Measurements from ENCODE around the gene TXK.

The TXK gene

GRCh38 chr4:48044298-48044697 lies 89.8 kb downstream of the TXK start:
- 80% methylated on average over 1 of the region's 2 CpGs for WGBS, 2 experiments
- Histone ChIP-seq H3K4me1 (ENCODE audit: control insufficient read depth, insufficient read depth, low read length) (no peaks in the 10 kb centered on the region), H3K36me3 (ENCODE audit: control insufficient read depth, insufficient read depth, low read length) (no peaks in the 10 kb centered on the region), H3K27ac (ENCODE audit: insufficient read depth, low read depth, low read length, poor library complexity, severe bottlenecking) (no peak overlapping the region), H3K9me3 (ENCODE audit: control insufficient read depth, low read length) (no peaks in the 10 kb centered on the region), H3K4me3 (ENCODE audit: insufficient read depth, low read depth, low read length) (no peak overlapping the region), H3K27me3 (ENCODE audit: control insufficient read depth, insufficient read depth, low read length, poor library complexity, severe bottlenecking) (no peaks in the 10 kb centered on the region)

GRCh38 chr4:48043504-48043903 lies 90.5 kb downstream of the TXK start:
- H3K36me3 ChIP-seq (ENCODE audit: control insufficient read depth, insufficient read depth, low read length) = no peaks in the 10 kb centered on the region
- no peak overlapping the region for H3K27ac ChIP-seq (ENCODE audit: insufficient read depth, low read depth, low read length, poor library complexity, severe bottlenecking)
- no peak overlapping the region for H3K4me3 ChIP-seq (ENCODE audit: insufficient read depth, low read depth, low read length)
- no peaks in the 10 kb centered on the region for H3K27me3 ChIP-seq (ENCODE audit: control insufficient read depth, insufficient read depth, low read length, poor library complexity, severe bottlenecking)
- no peaks in the 10 kb centered on the region for H3K4me1 ChIP-seq (ENCODE audit: control insufficient read depth, insufficient read depth, low read length)
- no peaks in the 10 kb centered on the region for H3K9me3 ChIP-seq (ENCODE audit: control insufficient read depth, low read length)
- WGBS, 2 experiments = 89% methylated on average over 2 of the region's 2 CpGs

- 81 to 93% methylated on average over 2 to 3 of the region's 3 CpGs for WGBS, 2 experiments
- Histone ChIP-seq H3K4me1 (ENCODE audit: control insufficient read depth, insufficient read depth, low read length) (no peaks in the 10 kb centered on the region), H3K9me3 (ENCODE audit: control insufficient read depth, low read length) (no peaks in the 10 kb centered on the region), H3K4me3 (ENCODE audit: insufficient read depth, low read depth, low read length) (no peak overlapping the region), H3K36me3 (ENCODE audit: control insufficient read depth, insufficient read depth, low read length) (no peaks in the 10 kb centered on the region), H3K27me3 (ENCODE audit: control insufficient read depth, insufficient read depth, low read length, poor library complexity, severe bottlenecking) (no peaks in the 10 kb centered on the region), H3K27ac (ENCODE audit: insufficient read depth, low read depth, low read length, poor library complexity, severe bottlenecking) (no peak overlapping the region)
These were observed 91.0 kb downstream of the TXK start for GRCh38 chr4:48042979-48043461.

- Histone ChIP-seq H3K4me1 (ENCODE audit: control insufficient read depth, insufficient read depth, low read length) (no peaks in the 10 kb centered on the region), H3K4me3 (ENCODE audit: insufficient read depth, low read depth, low read length) (no peak overlapping the region), H3K36me3 (ENCODE audit: control insufficient read depth, insufficient read depth, low read length) (no peaks in the 10 kb centered on the region), H3K9me3 (ENCODE audit: control insufficient read depth, low read length) (no peaks in the 10 kb centered on the region), H3K27ac (ENCODE audit: insufficient read depth, low read depth, low read length, poor library complexity, severe bottlenecking) (no peak overlapping the region), H3K27me3 (ENCODE audit: control insufficient read depth, insufficient read depth, low read length, poor library complexity, severe bottlenecking) (no peaks in the 10 kb centered on the region)
- 71 to 72% methylated on average over 4 of the region's 4 CpGs for WGBS, 2 experiments
These were observed 92.4 kb downstream of the TXK start for GRCh38 chr4:48041535-48042137.

GRCh38 chr4:48039561-48039960 lies 94.5 kb downstream of the TXK start:
- no peak overlapping the region for H3K4me3 ChIP-seq (ENCODE audit: insufficient read depth, low read depth, low read length)
- no peaks in the 10 kb centered on the region for H3K9me3 ChIP-seq (ENCODE audit: control insufficient read depth, low read length)
- H3K36me3 ChIP-seq (ENCODE audit: control insufficient read depth, insufficient read depth, low read length) = no peaks in the 10 kb centered on the region
- no peaks in the 10 kb centered on the region for H3K27me3 ChIP-seq (ENCODE audit: control insufficient read depth, insufficient read depth, low read length, poor library complexity, severe bottlenecking)
- no peak overlapping the region for H3K27ac ChIP-seq (ENCODE audit: insufficient read depth, low read depth, low read length, poor library complexity, severe bottlenecking)
- no peaks in the 10 kb centered on the region for H3K4me1 ChIP-seq (ENCODE audit: control insufficient read depth, insufficient read depth, low read length)

- no peak overlapping the region for H3K4me3 ChIP-seq (ENCODE audit: insufficient read depth, low read depth, low read length)
- H3K36me3 ChIP-seq (ENCODE audit: control insufficient read depth, insufficient read depth, low read length) = no peaks in the 10 kb centered on the region
- no peak overlapping the region for H3K27ac ChIP-seq (ENCODE audit: insufficient read depth, low read depth, low read length, poor library complexity, severe bottlenecking)
- no peaks in the 10 kb centered on the region for H3K9me3 ChIP-seq (ENCODE audit: control insufficient read depth, low read length)
- no peaks in the 10 kb centered on the region for H3K4me1 ChIP-seq (ENCODE audit: control insufficient read depth, insufficient read depth, low read length)
- H3K27me3 ChIP-seq (ENCODE audit: control insufficient read depth, insufficient read depth, low read length, poor library complexity, severe bottlenecking) = no peaks in the 10 kb centered on the region
- WGBS, 2 experiments = 43 to 48% methylated on average over 2 of the region's 2 CpGs
These were observed 95.4 kb downstream of the TXK start for GRCh38 chr4:48038666-48039065.

DNA sequence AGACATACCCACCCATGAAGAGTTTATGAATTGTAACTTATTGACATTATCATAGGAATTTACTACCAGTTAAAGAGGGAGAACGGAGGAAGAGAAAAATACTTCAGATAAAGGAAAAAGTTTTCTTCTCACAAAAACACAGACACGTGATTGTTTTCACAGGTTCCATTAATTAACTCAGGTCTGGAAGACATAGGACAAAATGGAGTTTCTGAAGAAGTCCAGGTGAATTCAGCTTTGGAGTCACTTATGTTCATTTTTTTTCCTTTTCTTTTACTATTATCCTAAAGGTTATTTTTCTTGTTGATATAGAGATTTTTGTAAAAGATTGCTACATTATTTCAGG lies 97.0 kb downstream of the TXK start:
- WGBS, 2 experiments = 91 to 100% methylated on average over 1 of the region's 2 CpGs
- no peaks in the 10 kb centered on the region for H3K27me3 ChIP-seq (ENCODE audit: control insufficient read depth, insufficient read depth, low read length, poor library complexity, severe bottlenecking)
- no peak overlapping the region for H3K4me3 ChIP-seq (ENCODE audit: insufficient read depth, low read depth, low read length)
- no peak overlapping the region for H3K27ac ChIP-seq (ENCODE audit: insufficient read depth, low read depth, low read length, poor library complexity, severe bottlenecking)
- no peaks in the 10 kb centered on the region for H3K36me3 ChIP-seq (ENCODE audit: control insufficient read depth, insufficient read depth, low read length)
- no peaks in the 10 kb centered on the region for H3K4me1 ChIP-seq (ENCODE audit: control insufficient read depth, insufficient read depth, low read length)
- H3K9me3 ChIP-seq (ENCODE audit: control insufficient read depth, low read length) = no peaks in the 10 kb centered on the region

DNA sequence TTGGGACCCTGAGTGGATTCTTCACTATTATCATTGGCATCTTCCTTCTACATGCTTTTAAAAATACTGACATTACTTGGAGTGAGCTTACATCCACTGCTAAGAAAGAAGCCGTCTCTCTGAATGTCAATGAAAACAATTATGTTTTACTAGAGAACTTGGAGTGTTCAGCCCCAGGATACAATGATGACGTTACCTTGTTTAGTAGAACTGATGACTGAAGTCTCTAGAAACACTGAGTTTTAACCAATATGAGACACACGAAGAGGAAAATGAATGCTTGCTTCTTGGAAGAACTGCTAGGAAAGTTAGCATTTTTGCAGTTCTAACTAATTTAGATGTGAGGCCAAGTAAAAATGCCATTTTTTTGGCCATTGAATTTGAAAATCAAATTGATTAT lies 98.1 kb downstream of the TXK start:
- H3K9me3 ChIP-seq (ENCODE audit: control insufficient read depth, low read length) = no peaks in the 10 kb centered on the region
- H3K27ac ChIP-seq (ENCODE audit: insufficient read depth, low read depth, low read length, poor library complexity, severe bottlenecking) = no peak overlapping the region
- H3K36me3 ChIP-seq (ENCODE audit: control insufficient read depth, insufficient read depth, low read length) = no peaks in the 10 kb centered on the region
- no peak overlapping the region for H3K4me3 ChIP-seq (ENCODE audit: insufficient read depth, low read depth, low read length)
- no peaks in the 10 kb centered on the region for H3K4me1 ChIP-seq (ENCODE audit: control insufficient read depth, insufficient read depth, low read length)
- WGBS, 2 experiments = 97% methylated on average over 3 of the region's 3 CpGs
- H3K27me3 ChIP-seq (ENCODE audit: control insufficient read depth, insufficient read depth, low read length, poor library complexity, severe bottlenecking) = no peaks in the 10 kb centered on the region

GRCh38 chr4:48033825-48034413 lies 100.1 kb downstream of the TXK start:
- WGBS, 2 experiments = 100% methylated on average over 1 of the region's 1 CpG; no CpG with 5 or more reads in 1 of the 2 experiments
- Histone ChIP-seq H3K36me3 (ENCODE audit: control insufficient read depth, insufficient read depth, low read length) (no peaks in the 10 kb centered on the region), H3K4me1 (ENCODE audit: control insufficient read depth, insufficient read depth, low read length) (peaks cover 4% of the 10 kb centered on the region), H3K27ac (ENCODE audit: insufficient read depth, low read depth, low read length, poor library complexity, severe bottlenecking) (no peak overlapping the region), H3K27me3 (ENCODE audit: control insufficient read depth, insufficient read depth, low read length, poor library complexity, severe bottlenecking) (no peaks in the 10 kb centered on the region), H3K4me3 (ENCODE audit: insufficient read depth, low read depth, low read length) (no peak overlapping the region), H3K9me3 (ENCODE audit: control insufficient read depth, low read length) (no peaks in the 10 kb centered on the region)

DNA sequence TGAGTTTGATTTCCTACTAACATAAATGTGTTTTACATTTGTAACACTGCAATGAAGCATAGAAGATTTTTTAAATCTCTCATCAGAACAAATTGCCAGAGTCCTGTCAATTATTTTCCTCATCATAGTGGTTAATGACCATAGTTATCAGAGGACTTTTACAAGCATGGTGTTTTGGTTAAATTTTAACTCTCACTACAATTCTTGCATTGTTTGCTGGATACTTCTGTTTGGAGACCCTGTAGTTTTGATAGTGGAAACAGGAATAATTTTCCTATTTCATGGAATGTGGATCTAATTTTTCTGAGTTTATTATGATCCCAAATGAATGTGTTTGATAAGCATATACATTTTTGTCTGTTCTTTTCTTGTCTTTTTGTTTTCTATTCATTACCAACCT lies 100.6 kb downstream of the TXK start:
- Histone ChIP-seq H3K27ac (ENCODE audit: insufficient read depth, low read depth, low read length, poor library complexity, severe bottlenecking) (no peak overlapping the region), H3K36me3 (ENCODE audit: control insufficient read depth, insufficient read depth, low read length) (no peaks in the 10 kb centered on the region), H3K4me3 (ENCODE audit: insufficient read depth, low read depth, low read length) (no peak overlapping the region), H3K9me3 (ENCODE audit: control insufficient read depth, low read length) (no peaks in the 10 kb centered on the region), H3K27me3 (ENCODE audit: control insufficient read depth, insufficient read depth, low read length, poor library complexity, severe bottlenecking) (no peaks in the 10 kb centered on the region), H3K4me1 (ENCODE audit: control insufficient read depth, insufficient read depth, low read length) (peaks cover 6% of the 10 kb centered on the region)

- Histone ChIP-seq H3K36me3 (ENCODE audit: control insufficient read depth, insufficient read depth, low read length) (no peaks in the 10 kb centered on the region), H3K4me1 (ENCODE audit: control insufficient read depth, insufficient read depth, low read length) (peaks cover 6% of the 10 kb centered on the region), H3K27me3 (ENCODE audit: control insufficient read depth, insufficient read depth, low read length, poor library complexity, severe bottlenecking) (no peaks in the 10 kb centered on the region), H3K27ac (ENCODE audit: insufficient read depth, low read depth, low read length, poor library complexity, severe bottlenecking) (no peak overlapping the region), H3K9me3 (ENCODE audit: control insufficient read depth, low read length) (no peaks in the 10 kb centered on the region), H3K4me3 (ENCODE audit: insufficient read depth, low read depth, low read length) (no peak overlapping the region)
These were observed 101.3 kb downstream of the TXK start for GRCh38 chr4:48032721-48033120.

Measured in ectodermal cell (in vitro differentiated cells).